SK-N-SH (cell line): ENCODE measurements around the gene LSG1. TPM values are rescaled to one million over a fixed set of nuclear protein-coding genes. Genes with fewer than 3 reads are reported as not detected.
A peak's percentile ranks its signal among the peaks of the same experiment; 100 is the strongest.

ENCODE experiments used
- CTCF ChIA-PET: fragments of 300-600, 350-600 bp; formaldehyde crosslinking; extraction: SDS; loops from one replicate; lab custom pipeline; 2021; lab: Yijun Ruan, JAX
- POLR2A ChIA-PET: fragments of 350-600 bp; sonication (Branson Sonifier 250); formaldehyde crosslinking; extraction: SDS; loops from one replicate; lab custom pipeline; 2020; ENCODE audit warnings: antibody characterized with exemption, inconsistent platforms; lab: Yijun Ruan, JAX
- DNase-seq: peaks from one replicate; pipeline ENCODE4 v3.0.0; 2012
- H2AFZ ChIP-seq: fragments of 200-600 bp; sonication (generic); 2 replicates; pipeline ENCODE4 v1.8.1; 2016; ENCODE audit warnings: antibody characterized with exemption, mild to moderate bottlenecking, low read depth
- H3F3A ChIP-seq: fragments of 200-600 bp; sonication (generic); replicated peaks from 2 replicates; pipeline ENCODE3; 2016; ENCODE audit warnings: antibody characterized with exemption, mild to moderate bottlenecking; ENCODE audit not compliant: insufficient read depth
- H3K27ac ChIP-seq, 2 experiments: fragments of 200-500 bp in 1 of 2; fragments of 200-600 bp in 1 of 2; sonication (Bioruptor generic) in 1 of 2; sonication (generic), shearing (Covaris generic) in 1 of 2; 2 replicates each; pipeline versions ENCODE4 v1.5.1 to v1.6.1; 2014 to 2016; ENCODE audit warnings: low read depth in 2 of 2, inconsistent platforms in 1 of 2, low read length in 1 of 2, mild to moderate bottlenecking in 1 of 2, mixed read lengths in 1 of 2
- H3K27me3 ChIP-seq: fragments of 200-600 bp; sonication (generic), shearing (Covaris generic); 2 replicates; pipeline ENCODE4 v1.6.1; 2016; ENCODE audit warnings: mixed run types; ENCODE audit not compliant: insufficient read depth
- H3K36me3 ChIP-seq, 2 experiments: fragments of 200-500 bp in 1 of 2; fragments of 200-600 bp in 1 of 2; sonication (Bioruptor generic) in 1 of 2; sonication (generic) in 1 of 2; replicated peaks in 1 of 2; 2 replicates each; pipeline versions ENCODE3 to v1.5.1; 2014 to 2016; ENCODE audit warnings: low read length in 1 of 2, mild to moderate bottlenecking in 1 of 2; ENCODE audit not compliant: insufficient read depth in 2 of 2, control insufficient read depth in 1 of 2
- H3K4me1 ChIP-seq, 2 experiments: fragments of 200-500 bp in 1 of 2; fragments of 200-600 bp in 1 of 2; sonication (Bioruptor generic) in 1 of 2; sonication (generic), shearing (Covaris generic) in 1 of 2; 2 replicates each; pipeline versions ENCODE4 v1.5.1 to v1.6.1; 2014 to 2016; ENCODE audit warnings: low read depth in 1 of 2, low read length in 1 of 2, mixed run types in 1 of 2; ENCODE audit not compliant: insufficient read depth in 2 of 2, control insufficient read depth in 1 of 2
- H3K4me2 ChIP-seq: fragments of 200-600 bp; sonication (generic), shearing (Covaris generic); 2 replicates; pipeline ENCODE4 v1.6.1; 2017; ENCODE audit warnings: mixed run types
- H3K4me3 ChIP-seq, 2 experiments: fragments of 200-500 bp in 1 of 2; fragments of 200-600 bp in 1 of 2; sonication (Bioruptor generic) in 1 of 2; sonication (generic), shearing (Covaris generic) in 1 of 2; 2 replicates each; pipeline versions ENCODE4 v1.5.1 to v1.8.1; 2014 to 2016; ENCODE audit warnings: low read depth in 2 of 2, inconsistent platforms in 1 of 2, low read length in 1 of 2, mild to moderate bottlenecking in 1 of 2, mixed read lengths in 1 of 2, moderate library complexity in 1 of 2
- H3K79me2 ChIP-seq: fragments of 200-600 bp; sonication (generic); 2 replicates; pipeline ENCODE4 v1.8.1; 2017; ENCODE audit warnings: mild to moderate bottlenecking; ENCODE audit not compliant: insufficient read depth
- H3K9ac ChIP-seq: fragments of 200-600 bp; sonication (generic); 2 replicates; pipeline ENCODE4 v1.6.1; 2017; ENCODE audit warnings: mixed run types
- H3K9me2 ChIP-seq: fragments of 200-600 bp; sonication (generic); 2 replicates; pipeline ENCODE4 v1.6.1; 2017; ENCODE audit warnings: mixed run types
- H3K9me3 ChIP-seq: fragments of 200-600 bp; sonication (generic); 2 replicates; pipeline ENCODE4 v1.6.1; 2017; ENCODE audit warnings: mixed run types, mild to moderate bottlenecking, moderate library complexity
- H4K20me1 ChIP-seq: fragments of 200-600 bp; sonication (generic); 2 replicates; pipeline ENCODE4 v1.6.1; 2017; ENCODE audit warnings: mild to moderate bottlenecking, mixed run types; ENCODE audit not compliant: insufficient read depth
- CHD2 ChIP-seq: fragments of 150-350 bp; IDR thresholded peaks from 2 replicates; pipeline ENCODE4 v1.6.1; 2018; ENCODE audit warnings: low read length; ENCODE audit not compliant: partially characterized antibody
- ELF1 ChIP-seq: IDR thresholded peaks from 2 replicates; pipeline ENCODE4 v1.4.0; 2012
- EP300 ChIP-seq, 2 experiments: IDR thresholded peaks; 2 replicates each; pipeline versions ENCODE4 v1.4.0 to v1.6.1; 2012; ENCODE audit warnings: borderline replicate concordance in 1 of 2, low read depth in 1 of 2, low read length in 1 of 2
- FOSL2 ChIP-seq: IDR thresholded peaks from 2 replicates; pipeline ENCODE4 v1.4.0; 2012; ENCODE audit warnings: low read depth, mild to moderate bottlenecking, moderate library complexity, borderline replicate concordance
- FOXJ3 ChIP-seq: sonication (generic); formaldehyde crosslinking; IDR thresholded peaks from 2 replicates; pipeline ENCODE4 v1.5.1; 2020; ENCODE audit warnings: mild to moderate bottlenecking, missing genetic modification reagents
- FOXM1 ChIP-seq: IDR thresholded peaks from 2 replicates; pipeline ENCODE4 v1.4.0; 2012; ENCODE audit warnings: low read depth, mild to moderate bottlenecking
- JUND ChIP-seq: IDR thresholded peaks from 2 replicates; pipeline ENCODE4 v1.4.0; 2012
- WGBS: methylation state at CpG from one replicate; pipeline ENCODE4 v1.1.6; 2017; ENCODE audit warnings: low lambda C conversion rate; 5-methylcytosine and 5-hydroxymethylcytosine counted together
- polyA plus RNA-seq, 3 experiments: library from polyadenylated mRNA; depleted of rRNA; stranded (reverse); fragments of >200 nt; gene quantifications; 2 replicates each; pipeline ENCODE4 v1.2.3, GENCODE V29; 2012
- TF ChIP-seq, protein P1 (sequence below): fragments of 150-350 bp; IDR thresholded peaks from 2 replicates; pipeline ENCODE4 v1.6.1; 2017; ENCODE audit warnings: antibody characterized with exemption, low read length, low read depth, borderline replicate concordance
- TF ChIP-seq, protein P2 (sequence below): fragments of 200-600 bp; sonication (generic); IDR thresholded peaks from 2 replicates; pipeline ENCODE4 v1.6.1; 2017; ENCODE audit warnings: antibody characterized with exemption, mild to moderate bottlenecking, moderate library complexity

LSG1 gene
- polyA plus RNA-seq, 1 of the 3 experiments (the other 2 are of a cell fraction), result 35.1 TPM

DNA sequence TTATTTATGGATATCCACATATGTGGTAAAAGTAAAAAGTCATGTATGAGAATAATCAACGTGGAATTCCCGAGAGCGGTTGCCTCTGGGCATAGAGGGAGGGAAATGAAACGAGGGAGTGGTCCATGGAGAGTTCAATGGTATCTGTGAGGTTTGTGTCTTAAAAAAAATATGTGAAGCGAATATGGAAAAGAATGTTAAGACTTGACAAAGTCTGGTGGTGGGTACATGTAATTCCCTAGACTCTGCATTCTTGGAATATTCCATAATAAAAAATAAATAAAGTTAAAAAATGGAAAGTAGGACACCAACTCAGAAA lies 42.1 kb upstream of the LSG1 start:
- H3K27me3 ChIP-seq, result no peaks in the 10 kb centered on the region
- H3K4me1 ChIP-seq, result peaks cover 0 to 4% of the 10 kb centered on the region in 2 experiments; a peak in 1 of 4 replicates
- no peaks in the 10 kb centered on the region for H4K20me1 ChIP-seq
- no peaks in the 10 kb centered on the region for H3K9me3 ChIP-seq
- peaks cover 4% of the 10 kb centered on the region for H3F3A ChIP-seq
- H3K36me3 ChIP-seq, result no peaks in the 10 kb centered on the region
- no peak for DNase-seq
- H3K9ac ChIP-seq, result no peak overlapping the region
- H2AFZ ChIP-seq, result no peak overlapping the region
- TF ChIP-seq EP300 (IDR thresholded peaks at IDR 0.05; ENCODE audit: borderline replicate concordance in 1 of 2, low read depth in 1 of 2, low read length in 1 of 2) (no peak), CHD2 (no peak), FOXJ3 (CRISPR knock-in tag) (no peak), JUND (no peak)
- H3K9me2 ChIP-seq, result no peaks in the 10 kb centered on the region
- WGBS, result 73% methylated on average over 5 of the region's 5 CpGs
- H3K79me2 ChIP-seq, result no peaks in the 10 kb centered on the region
- H3K4me2 ChIP-seq, result no peak overlapping the region
- ChIA-PET CTCF (no interaction called here), POLR2A (no interaction called here)
- no peak overlapping the region for H3K27ac ChIP-seq
- H3K4me3 ChIP-seq, result no peak overlapping the region

- H3K4me2 ChIP-seq, result no peak overlapping the region
- CTCF ChIA-PET, result no interaction called here
- no peaks in the 10 kb centered on the region for H3K79me2 ChIP-seq
- H3K27me3 ChIP-seq, result no peaks in the 10 kb centered on the region
- TF ChIP-seq, protein P1, sequence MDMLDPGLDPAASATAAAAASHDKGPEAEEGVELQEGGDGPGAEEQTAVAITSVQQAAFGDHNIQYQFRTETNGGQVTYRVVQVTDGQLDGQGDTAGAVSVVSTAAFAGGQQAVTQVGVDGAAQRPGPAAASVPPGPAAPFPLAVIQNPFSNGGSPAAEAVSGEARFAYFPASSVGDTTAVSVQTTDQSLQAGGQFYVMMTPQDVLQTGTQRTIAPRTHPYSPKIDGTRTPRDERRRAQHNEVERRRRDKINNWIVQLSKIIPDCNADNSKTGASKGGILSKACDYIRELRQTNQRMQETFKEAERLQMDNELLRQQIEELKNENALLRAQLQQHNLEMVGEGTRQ, result no peak
- TF ChIP-seq, protein P2, sequence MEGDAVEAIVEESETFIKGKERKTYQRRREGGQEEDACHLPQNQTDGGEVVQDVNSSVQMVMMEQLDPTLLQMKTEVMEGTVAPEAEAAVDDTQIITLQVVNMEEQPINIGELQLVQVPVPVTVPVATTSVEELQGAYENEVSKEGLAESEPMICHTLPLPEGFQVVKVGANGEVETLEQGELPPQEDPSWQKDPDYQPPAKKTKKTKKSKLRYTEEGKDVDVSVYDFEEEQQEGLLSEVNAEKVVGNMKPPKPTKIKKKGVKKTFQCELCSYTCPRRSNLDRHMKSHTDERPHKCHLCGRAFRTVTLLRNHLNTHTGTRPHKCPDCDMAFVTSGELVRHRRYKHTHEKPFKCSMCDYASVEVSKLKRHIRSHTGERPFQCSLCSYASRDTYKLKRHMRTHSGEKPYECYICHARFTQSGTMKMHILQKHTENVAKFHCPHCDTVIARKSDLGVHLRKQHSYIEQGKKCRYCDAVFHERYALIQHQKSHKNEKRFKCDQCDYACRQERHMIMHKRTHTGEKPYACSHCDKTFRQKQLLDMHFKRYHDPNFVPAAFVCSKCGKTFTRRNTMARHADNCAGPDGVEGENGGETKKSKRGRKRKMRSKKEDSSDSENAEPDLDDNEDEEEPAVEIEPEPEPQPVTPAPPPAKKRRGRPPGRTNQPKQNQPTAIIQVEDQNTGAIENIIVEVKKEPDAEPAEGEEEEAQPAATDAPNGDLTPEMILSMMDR, result no peak
- no peak for TF ChIP-seq FOXM1
- TF ChIP-seq, all 33 proteins: peak for 0
- Histone ChIP-seq H2AFZ (no peak overlapping the region), H3K9me3 (no peaks in the 10 kb centered on the region), H3K27ac (no peak overlapping the region), H4K20me1 (no peaks in the 10 kb centered on the region), H3K4me1 (peaks cover 0 to 4% of the 10 kb centered on the region in 2 experiments; a peak in 1 of 4 replicates), H3K9me2 (no peaks in the 10 kb centered on the region), H3F3A (peaks cover 4% of the 10 kb centered on the region), H3K36me3 (no peaks in the 10 kb centered on the region), H3K9ac (no peak overlapping the region), H3K4me3 (no peak overlapping the region)
- WGBS, result 83% methylated on average over 9 of the region's 9 CpGs
- POLR2A ChIA-PET, result no interaction called here
- no peak for DNase-seq
Observed at GRCh38 chr3:194713299-194714136, 41.5 kb upstream of the LSG1 start.

DNA sequence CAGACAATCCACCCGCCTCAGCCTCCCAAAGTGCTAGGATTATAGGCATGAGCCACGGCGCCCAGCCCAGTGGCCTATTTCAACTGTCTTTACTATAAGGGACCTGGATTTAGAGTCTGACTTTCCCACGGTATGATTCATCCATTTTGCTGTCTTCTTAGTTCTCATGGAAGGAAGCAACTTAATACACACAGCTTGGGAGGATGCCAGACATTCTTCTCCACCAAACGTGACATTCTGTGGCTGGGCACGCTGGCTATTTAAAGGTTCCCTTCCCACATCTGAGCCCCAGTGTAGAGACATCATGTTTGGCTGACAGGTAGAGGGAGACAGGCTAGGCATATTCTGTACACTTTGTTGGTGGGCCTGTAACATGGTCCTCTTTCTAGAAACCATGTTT lies 39.9 kb upstream of the LSG1 start:
- CTCF ChIA-PET, result no interaction called here

More for the DNA sequence above, 39.9 kb upstream of the LSG1 start:
- Histone ChIP-seq H3K4me2 (no peak overlapping the region), H3K4me3 (no peak overlapping the region), H3F3A (peaks cover 4% of the 10 kb centered on the region), H2AFZ (no peak overlapping the region), H3K27ac (peak overlapping the region in 1 of 2 experiments; percentile 79; a peak in 2 of 4 replicates), H3K36me3 (no peaks in the 10 kb centered on the region), H3K79me2 (no peaks in the 10 kb centered on the region), H4K20me1 (no peaks in the 10 kb centered on the region), H3K27me3 (no peaks in the 10 kb centered on the region), H3K9me3 (no peaks in the 10 kb centered on the region), H3K9ac (peak overlapping the region; percentile 17; the same call in 1 of the 2 replicates), H3K9me2 (no peaks in the 10 kb centered on the region), H3K4me1 (peaks cover 0 to 4% of the 10 kb centered on the region in 2 experiments; a peak in 1 of 4 replicates)
- POLR2A ChIA-PET, result no interaction called here
- 52% methylated on average over 6 of the region's 6 CpGs for WGBS
- TF ChIP-seq ELF1 (no peak), FOSL2 (peak; percentile 35; the same call in 1 of the 2 replicates)
- DNase-seq, result no peak
